GM18508 (cell line): ENCODE data around the gene MEIOB.

Source experiments
- ATAC-seq: cut with Tn5 transposase; IDR thresholded peaks from one replicate; pipeline ENCODE4 v1.9.1; 2021; ENCODE audit warnings: moderate number of reproducible peaks; ENCODE audit not compliant: insufficient read depth, unreplicated experiment

Gene MEIOB

DNA sequence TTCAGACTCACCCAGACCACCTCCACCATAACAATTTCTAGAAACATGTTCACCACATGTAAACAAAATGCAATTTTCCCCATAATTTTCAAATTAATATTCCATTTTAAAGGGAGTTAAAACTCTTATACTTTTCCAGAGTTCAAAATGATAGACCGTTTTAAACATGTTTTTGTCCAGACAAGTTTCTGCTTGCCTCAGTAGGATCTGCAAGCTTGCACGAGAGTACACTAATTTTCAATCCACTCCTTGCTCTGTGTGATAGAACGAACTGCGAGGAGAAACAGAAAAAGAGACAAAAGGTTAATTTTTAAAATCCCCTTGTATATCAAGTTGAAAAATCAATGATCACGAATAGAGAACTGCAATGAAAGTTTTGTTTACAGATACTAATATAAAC lies 37.9 kb downstream of the MEIOB start:
- ATAC-seq = no peak

DNA sequence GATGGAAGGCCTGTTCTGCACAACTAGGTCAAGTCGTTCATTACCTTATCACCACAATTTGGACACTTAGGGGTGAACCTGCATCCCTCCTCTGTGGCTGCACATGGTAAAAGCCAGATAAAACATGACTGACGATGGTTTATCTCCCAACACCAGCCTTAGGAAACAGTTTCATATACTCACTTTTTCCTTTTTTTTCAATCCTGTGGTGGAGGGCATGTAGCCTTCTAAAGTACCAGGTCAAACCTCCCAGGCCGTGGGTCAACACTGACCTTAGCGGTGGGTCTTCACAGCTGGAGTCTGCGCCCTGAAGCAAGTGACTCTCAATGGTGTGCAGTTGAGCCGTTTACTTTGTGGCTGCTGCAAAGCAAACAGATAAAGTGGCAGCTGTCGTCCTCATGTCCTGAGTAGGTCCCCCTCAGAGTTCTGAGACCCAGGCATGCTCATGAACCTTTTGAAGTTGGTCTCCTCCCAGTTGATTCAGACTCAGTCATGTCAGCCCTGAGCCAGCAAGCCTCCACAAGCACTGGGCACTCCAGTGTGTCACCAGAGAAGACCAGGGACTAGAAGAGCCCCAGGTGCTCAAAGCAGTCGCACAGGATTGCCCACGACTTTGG lies 39.0 kb downstream of the MEIOB start:
- ATAC-seq = no peak

DNA sequence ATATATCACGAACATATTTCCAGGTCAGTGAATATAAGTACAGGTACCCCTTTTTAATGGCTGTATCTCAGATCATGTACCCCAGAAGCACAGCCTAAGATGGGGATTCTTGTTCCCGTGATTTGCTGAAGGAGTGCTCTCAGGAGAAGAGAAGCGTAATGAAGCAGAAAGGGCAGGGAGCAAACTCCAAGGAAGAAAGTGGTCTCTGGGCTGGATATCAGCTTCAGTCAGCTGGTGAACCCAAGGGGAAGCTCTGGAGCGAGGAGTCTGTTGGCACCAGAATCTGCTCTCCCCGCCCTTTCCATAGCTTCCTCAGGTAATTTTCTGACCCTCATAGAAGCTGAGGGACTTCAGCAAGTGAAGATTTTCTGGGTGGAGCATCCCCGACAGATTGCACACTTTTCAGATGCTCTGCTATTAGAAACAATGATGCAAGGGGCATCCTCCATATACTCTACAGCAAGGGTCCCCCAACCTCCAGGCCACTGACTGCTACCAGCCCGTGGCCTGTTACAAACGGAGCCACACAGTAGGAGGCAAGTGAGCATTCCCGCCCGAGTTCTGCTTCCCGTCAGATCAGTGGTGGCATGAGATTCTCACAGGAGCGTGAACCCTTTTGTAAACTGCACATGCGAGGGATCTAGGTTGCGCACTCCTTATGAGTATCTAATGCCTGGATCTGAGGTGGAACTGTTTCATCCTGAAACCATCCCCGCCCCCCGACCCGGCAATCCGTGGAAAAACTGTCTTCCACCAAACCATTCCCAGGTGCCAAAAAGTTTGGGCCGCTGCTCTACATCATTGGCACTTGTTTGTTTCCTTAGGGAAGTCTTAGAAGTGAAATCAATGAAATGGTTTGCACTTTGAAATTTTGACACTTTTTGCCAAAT lies 40.5 kb downstream of the MEIOB start:
- ATAC-seq = no peak

DNA sequence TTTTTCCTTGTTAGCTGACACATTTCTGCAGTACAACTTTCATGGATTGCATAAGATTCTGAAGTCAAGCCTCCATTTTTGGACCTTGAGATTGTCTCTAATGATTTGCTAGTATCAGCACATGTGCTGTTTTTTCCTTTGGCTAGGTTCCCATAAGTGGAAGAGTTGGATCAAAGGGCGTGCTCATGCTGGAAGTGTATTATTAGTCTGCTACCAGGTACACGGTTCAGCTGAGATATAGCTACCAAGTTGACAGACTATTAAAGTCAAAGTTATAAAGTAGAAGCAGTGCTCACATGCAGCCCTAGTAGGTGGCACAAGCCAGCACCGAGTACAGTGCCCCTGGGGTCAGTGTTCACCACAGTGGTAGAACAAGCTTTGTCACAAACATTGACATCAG lies 41.8 kb downstream of the MEIOB start:
- ATAC-seq = no peak

DNA sequence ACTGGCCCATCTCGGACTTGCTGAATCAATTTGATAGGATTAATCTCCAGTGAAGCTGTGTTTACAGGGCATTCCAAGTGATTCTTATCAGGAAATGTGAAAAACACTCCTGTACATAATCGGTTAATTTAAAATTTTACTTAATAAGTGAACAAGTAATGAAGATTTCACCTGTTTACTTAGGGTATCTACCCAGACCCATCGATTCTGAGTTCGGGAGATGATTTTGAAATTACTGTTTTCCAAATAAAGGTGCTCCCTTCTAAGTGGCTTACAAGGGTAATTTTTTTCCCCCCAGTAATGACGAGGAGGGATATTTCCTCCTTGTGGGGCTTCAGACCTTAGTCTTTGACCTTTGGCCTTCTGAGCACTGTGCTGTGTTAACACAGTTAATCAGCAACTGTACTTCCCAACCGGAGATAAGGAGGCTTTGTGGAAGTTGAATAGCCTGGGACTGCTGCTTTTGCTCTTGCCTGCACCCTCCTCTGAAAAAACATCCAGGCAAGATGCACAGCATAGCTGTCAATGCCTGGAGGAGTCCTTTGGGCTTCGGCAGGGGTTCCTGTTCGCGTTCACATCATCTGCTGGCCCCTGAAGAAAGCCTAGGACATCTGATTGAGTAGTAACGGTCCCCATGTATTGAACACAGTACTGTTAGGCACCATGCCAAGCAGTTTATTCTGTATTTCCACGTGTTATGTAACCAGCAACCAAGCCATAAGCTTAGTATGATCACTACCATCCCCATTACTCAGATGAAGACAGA lies 43.1 kb downstream of the MEIOB start:
- ATAC-seq = no peak

DNA sequence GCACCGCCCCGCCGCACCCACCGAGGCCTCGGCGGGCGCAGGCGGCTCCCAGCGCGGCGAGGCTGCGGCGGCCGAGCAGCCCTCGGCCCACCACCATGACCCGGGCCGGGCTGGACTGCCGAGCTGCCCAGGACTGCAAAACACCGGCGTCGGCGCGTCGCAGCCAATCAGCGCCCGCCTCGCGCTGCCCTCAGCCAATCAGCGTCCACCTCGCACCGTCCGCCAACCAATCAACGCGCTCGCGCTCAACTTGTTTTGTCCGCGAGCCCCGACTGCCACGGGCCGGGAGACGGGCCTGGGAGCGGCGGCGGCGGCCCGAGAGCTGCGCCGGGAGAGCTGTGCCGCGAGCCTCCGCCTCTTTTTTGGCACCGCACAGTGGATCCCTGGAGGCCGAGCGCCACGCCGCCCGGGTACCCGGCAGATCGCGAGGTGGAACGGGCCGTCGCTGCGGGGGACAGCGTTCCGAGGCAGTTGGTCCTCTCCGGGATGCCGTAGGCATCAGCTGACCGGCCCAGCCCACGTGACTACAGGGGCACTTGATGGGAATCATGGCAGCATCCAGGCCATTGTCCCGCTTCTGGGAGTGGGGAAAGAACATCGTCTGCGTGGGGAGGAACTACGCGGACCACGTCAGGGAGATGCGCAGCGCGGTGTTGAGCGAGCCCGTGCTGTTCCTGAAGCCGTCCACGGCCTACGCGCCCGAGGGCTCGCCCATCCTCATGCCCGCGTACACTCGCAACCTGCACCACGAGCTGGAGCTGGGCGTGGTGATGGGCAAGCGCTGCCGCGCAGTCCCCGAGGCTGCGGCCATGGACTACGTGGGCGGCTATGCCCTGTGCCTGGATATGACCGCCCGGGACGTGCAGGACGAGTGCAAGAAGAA lies 45.0 kb downstream of the MEIOB start, which contains the start of the genes FAHD1 and HAGH:
Gene FAHD1 (plus strand): TSS at position 516 of the 883 bp plus-strand sequence. CDS start 33 bp downstream, at position 549.
Gene HAGH (minus strand): TSS at position 135 of the 883 bp plus-strand sequence. CDS start 38 bp downstream, at position 97.
- peak; percentile 59 for ATAC-seq

DNA sequence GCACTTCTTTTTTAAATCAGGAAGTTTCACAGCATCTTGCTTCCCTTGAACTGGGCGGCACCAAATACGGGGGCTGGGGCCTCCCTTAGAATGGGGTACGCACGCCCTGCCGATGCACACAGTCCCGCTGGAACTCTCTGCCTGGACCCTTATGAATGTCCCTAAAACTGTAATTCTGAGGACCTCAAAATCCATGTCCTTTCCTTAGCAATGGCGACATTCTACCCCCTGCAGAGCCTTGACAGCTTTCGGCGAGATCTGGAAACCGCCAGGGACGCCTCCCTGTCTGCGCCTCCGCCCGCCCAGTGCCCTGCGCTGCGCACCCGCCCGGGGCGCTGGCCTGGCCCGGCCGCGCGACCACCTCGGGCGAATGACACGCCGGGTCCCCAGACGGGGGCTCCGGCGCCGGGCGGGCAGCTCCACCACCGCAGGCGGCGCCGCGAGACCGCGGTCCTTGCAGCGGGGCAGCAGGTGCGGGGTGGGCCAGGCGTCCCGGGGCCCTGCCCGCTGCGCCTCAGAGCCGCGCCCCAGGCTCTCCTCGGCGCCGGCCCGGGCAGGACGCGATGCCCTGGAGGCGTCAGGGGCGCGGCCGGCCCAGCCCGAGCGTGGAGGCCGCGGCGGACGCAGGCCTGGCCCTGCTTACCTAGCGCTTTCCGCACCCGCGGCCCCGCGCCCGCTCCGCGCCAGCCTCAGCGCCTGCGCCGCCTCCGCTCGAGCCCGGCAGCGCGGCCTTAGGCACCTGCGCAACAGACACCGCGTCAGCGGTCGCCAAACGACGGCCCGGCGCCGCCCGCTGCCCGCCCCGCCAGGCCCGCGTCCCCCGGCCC lies 45.9 kb downstream of the MEIOB start:
- ATAC-seq = no peak

DNA sequence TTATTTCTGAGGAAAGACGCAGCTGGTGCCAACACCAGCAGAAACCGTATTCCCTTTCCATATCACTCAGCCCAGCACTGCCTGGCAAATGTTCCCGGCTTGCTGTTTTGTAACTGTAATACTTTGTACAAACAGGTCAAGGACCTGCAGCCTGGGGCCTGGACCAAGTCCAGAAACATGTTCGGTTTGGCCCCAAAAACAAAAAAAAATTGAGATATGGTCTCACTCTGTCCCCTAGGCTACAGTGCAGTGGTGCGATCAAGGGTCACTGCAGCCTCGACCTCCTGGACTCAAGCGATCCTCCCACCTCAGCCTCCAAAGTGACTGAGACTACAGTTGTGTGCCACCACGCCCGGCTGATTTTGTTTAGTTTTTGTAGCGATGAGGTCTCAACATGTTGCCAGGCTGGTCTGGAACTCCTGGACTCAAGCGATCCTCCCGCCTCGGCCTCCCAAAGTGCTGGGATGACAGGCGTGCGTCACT lies 46.5 kb downstream of the MEIOB start:
- no peak for ATAC-seq

DNA sequence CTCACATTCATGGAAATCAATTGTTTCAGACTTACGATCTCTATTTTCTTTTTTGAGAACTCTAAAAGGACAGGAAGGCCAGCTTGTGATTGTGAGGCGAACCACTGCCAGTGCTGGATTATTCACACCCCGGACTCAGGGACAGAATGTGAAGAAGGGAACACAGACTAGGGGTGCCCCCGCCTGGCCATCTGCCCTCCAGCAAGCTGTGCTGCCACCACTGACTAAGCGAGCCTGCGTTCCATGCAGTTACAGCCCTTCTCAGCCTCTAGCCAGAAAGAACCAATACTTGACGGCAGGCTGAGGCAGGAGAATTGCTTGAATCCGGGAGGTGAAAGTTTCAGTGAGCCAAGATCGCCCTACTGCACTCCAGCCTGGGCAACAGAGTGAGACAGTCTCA lies 48.1 kb downstream of the MEIOB start:
- ATAC-seq = no peak

DNA sequence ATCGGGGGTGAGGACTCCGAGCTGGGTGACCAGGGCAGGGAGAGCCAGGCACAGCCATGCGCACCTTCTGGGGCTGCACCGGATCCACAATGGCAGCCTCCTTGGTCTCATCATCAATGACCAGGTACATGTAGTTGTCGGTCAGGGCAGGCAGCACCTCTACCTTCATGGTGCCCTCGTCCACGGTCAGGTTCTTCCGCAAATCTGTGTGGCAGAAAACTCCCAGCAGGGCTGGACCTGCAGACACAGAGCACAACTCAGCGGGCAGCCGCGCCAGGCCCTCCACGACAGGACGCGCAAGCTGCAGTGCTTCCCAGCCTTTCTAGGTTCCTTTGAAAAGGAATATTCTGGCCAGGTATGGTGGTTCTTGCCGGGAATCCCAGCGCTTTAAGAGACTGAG lies 49.2 kb downstream of the MEIOB start:
- ATAC-seq = no peak

DNA sequence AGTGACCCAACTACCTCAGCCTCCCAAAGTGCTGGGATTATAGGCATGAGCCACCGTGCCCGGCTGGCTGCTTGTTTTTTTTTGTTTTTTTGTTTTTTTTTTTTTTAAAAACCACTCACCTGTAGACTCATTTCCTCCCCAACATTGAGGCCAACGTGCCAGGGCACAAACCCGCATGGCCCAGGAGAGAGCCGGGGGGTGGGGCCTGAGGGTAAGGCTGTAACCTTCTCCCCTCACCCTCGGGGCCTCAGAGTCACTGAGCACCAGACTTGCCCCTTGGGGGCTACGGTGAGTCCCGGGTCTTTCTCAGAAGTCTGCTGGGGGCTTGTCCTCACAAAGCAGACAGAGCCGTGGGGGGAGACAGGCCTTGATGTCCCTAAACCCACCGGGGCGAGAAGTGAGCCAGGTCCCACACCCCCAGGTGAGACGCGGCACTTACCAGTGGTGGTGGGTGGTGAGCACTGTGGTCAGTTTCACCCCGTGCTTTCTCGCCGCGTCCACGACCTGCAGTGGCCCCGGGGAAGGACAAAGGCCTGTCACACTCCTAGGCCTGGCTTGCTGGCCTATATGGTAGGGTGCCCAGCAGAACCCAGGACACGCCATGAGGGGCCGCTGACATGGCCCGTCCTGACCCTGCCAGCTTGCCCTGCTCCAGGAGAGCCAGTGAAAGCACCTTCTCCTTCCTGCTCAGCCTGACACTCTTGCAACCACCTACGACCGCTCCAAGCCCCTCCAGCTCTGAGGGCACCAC lies 49.9 kb downstream of the MEIOB start:
- no peak for ATAC-seq

DNA sequence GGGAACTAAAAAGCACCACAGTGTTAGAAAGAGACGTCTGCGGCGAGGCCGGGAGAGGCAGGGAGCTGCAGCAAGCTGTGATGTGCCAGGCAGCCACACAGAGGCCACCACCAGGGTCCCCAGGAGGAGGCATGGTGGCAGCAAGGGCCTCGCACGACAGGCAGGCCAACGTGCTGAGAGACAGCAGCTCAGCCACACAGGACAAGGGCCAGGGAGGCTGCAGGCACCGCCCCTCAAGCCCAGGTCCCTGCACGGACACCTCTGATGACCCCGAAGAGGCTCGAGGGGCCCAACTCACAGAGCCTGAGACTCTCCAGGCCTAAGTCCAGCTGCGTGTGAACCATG lies 51.0 kb downstream of the MEIOB start:
- ATAC-seq = no peak

DNA sequence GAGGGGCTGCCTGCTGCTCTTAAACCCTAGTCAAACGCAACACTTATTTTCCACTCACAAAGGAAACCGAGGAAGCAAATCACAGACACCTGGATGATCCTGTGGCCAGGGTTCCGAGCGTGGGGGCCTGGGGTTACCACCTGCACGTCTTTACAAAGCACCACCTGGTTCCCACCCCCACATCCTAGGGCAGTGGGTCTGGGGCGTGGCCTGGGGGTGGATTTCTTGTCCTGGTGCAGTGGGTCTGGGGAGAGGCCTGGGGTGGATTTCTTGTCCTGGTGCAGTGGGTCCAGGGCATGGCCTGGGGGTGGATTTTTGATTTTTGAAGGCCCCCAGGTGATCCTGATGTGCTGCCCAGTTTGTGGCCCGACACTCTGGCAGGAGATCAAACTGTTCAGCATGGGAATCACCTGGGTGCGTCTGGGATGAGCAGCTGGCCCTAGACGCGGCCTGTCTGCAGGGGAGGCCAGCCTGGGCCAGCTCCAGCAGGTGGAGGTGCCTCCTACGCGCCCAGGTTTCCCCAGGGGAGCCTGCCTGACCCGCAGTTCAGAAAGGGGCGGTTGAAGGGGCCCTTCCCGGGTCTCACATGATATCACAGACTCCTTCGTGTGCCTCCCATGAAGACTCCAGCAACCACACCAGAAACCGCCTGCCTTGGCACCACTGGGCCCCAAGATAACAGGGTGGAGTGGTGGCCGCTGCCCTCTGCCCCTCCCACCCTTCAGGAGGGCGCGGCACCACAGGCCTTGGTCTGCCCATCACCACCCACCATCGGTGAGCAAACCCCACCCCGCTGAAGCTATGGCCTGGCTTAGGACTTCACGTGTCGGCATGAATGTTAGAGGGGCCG lies 51.6 kb downstream of the MEIOB start:
- no peak for ATAC-seq

DNA sequence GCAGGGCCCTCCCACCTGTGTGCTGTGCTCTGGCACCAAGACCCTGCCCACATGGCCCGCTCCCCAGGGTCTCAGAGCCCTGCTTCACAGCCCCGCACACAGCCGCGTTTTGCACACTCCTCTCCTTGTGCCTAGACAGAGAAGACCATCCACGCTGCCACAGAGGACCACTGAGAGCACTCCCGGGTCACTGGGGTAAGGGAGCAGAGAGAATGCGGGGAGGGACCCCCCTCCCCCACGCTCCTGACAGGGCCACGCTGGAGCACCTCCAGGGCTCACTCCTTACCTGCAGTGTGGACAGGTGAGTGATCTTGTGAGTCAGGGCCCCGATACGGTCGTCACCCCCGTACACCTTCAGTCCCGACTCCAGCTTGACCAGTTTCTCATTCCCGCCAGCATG lies 52.4 kb downstream of the MEIOB start:
- ATAC-seq = no peak

DNA sequence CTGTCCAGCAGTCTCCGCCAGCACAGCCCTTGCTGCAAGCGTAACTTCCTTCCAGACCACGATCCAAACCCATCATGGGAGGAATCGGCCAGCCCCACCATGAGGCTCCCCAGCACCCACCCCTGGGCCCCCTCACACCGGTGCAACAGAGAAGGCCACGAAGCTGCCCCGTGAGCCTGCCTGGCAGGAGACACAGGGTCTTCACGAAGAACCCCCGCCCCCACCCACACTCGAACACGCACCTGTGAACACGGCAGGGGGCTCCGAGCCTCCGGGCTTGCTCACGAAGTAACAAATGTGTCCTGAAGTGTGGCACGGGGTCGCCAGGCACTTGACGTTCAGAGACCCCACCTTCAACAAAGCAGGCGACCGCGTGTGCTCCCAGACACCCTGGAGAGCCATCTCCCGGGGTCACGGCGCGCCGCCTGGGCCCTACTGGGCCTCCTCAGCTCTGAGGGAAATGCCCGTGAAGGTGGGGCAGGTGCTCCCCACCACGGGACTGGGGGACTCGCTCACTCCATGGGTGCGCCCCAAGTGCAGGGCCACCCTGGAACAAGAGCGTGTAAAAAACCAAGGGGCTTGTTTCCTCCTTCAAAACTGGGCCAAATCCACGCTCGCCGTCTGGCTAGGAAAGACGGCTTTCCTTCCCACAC lies 53.0 kb downstream of the MEIOB start:
- ATAC-seq = no peak

DNA sequence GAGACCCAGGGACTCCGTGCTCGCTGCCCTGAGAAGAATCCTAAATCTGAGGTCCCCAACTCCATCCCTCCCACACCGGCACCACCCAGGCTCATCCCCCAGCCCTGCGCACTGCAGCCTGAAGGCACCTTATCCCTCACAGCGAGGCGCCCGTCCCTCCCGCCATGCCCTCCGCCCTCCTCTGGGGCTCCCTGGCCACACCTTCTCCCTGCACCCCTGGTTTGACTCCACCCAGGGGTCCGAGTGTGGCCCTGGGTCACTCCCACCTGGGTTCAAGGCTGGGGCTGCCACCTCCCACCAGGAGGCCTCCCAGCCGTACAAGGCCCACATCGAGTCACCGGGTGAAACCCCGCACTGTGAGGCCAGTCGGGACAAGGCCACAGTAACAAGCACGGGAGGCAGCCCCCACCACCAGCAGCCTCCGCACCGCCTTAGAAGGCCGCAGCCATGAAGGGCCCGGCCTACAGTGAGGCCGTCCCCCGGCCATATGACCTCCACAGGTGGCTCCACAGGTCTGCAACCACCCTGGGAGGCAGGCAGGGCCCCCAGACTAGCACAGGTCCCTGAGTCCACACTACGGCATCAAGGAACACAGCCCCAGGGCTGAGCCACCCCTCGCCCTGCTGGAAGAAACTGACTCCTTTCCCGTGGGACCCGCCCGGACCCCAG lies 53.6 kb downstream of the MEIOB start:
- no peak for ATAC-seq
